BJ (cell line): ENCODE data around the gene MOV10L1. TPM values are rescaled to one million over a fixed set of nuclear protein-coding genes. Genes with fewer than 3 reads are reported as not detected.
A peak's percentile ranks its signal among the peaks of the same experiment; 100 is the strongest.

Experiments
- CTCF ChIA-PET: fragments of 350-600 bp; formaldehyde crosslinking; extraction: SDS; loops from one replicate; lab custom pipeline; 2021; ENCODE audit warnings: antibody characterized with exemption, inconsistent platforms; lab: Yijun Ruan, JAX
- POLR2A ChIA-PET: fragments of 300-600 bp; sonication (Branson Sonifier 250); formaldehyde crosslinking; extraction: SDS; loops from one replicate; lab custom pipeline; 2021; ENCODE audit warnings: antibody characterized with exemption; lab: Charles Lee
- DNase-seq: peaks from one replicate; pipeline ENCODE4 v3.0.0-alpha.2; 2011; ENCODE audit warnings: low read depth
- H3K27me3 ChIP-seq: 2 replicates; pipeline ENCODE4 v1.6.0; 2011; ENCODE audit warnings: low read length; ENCODE audit not compliant: control insufficient read depth, insufficient read depth
- H3K36me3 ChIP-seq: 2 replicates; pipeline ENCODE4 v1.5.1; 2011; ENCODE audit warnings: low read length; ENCODE audit not compliant: control insufficient read depth, insufficient read depth
- H3K4me3 ChIP-seq: 2 replicates; pipeline ENCODE4 v1.5.1; 2011; ENCODE audit warnings: low read depth, mild to moderate bottlenecking, control low read depth, low read length
- CTCF ChIP-seq: IDR thresholded peaks from 2 replicates; pipeline ENCODE4 v1.5.1; 2011; ENCODE audit warnings: low read depth, mild to moderate bottlenecking, control low read depth, inconsistent platforms, low read length, moderate library complexity; ENCODE audit not compliant: insufficient read depth
- polyA plus RNA-seq: library from polyadenylated mRNA; depleted of rRNA; stranded (reverse); fragments of >200 nt; gene quantifications from 2 replicates; pipeline ENCODE4 v1.2.3, GENCODE V29; 2011

The MOV10L1 gene
- polyA plus RNA-seq, 1 experiment, result 6.6 TPM

- H3K36me3 ChIP-seq, result no peaks in the 10 kb centered on the region
- CTCF ChIA-PET, result interaction anchor here (0.6 kb wide), 1 partner anchor 113 kb away, joined by 3 read pairs; no protein-coding TSS in a partner anchor
- POLR2A ChIA-PET, result no interaction called here
- H3K4me3 ChIP-seq, result no peak overlapping the region
- TF ChIP-seq CTCF, result no peak
- DNase-seq, result no peak
- H3K27me3 ChIP-seq, result no peaks in the 10 kb centered on the region
Measured at GRCh38 chr22:50107529-50107928, 17.7 kb downstream of the MOV10L1 start.

GRCh38 chr22:50111056-50111455, 21.2 kb downstream of the MOV10L1 start:
- Histone ChIP-seq H3K27me3 (no peaks in the 10 kb centered on the region), H3K4me3 (no peak overlapping the region), H3K36me3 (no peaks in the 10 kb centered on the region; the same call in 1 of the 2 replicates)
- POLR2A ChIA-PET, result no interaction called here
- CTCF ChIA-PET, result interaction anchor here (0.6 kb wide), 1 partner anchor 17 kb away, joined by 3 read pairs; no protein-coding TSS in a partner anchor
- DNase-seq, result no peak
- no peak for TF ChIP-seq CTCF

- CTCF ChIA-PET, result no interaction called here
- POLR2A ChIA-PET, result no interaction called here
- TF ChIP-seq CTCF, result no peak
Measured at GRCh38 chr22:50112151-50113118, 22.6 kb downstream of the MOV10L1 start.

GRCh38 chr22:50114221-50115021, 24.6 kb downstream of the MOV10L1 start:
- ChIA-PET CTCF (interaction anchor here (1.1 kb wide), 1 partner anchor 9 kb away, joined by 3 read pairs; no protein-coding TSS in a partner anchor), POLR2A (interaction anchor here (0.6 kb wide), 2 partner anchors 43 to 260 kb away, joined by 3 read pairs; no protein-coding TSS in a partner anchor)
- H3K36me3 ChIP-seq, result no peaks in the 10 kb centered on the region; the same call in 1 of the 2 replicates
- H3K27me3 ChIP-seq, result no peaks in the 10 kb centered on the region
- peak; percentile 55 for DNase-seq
- H3K4me3 ChIP-seq, result peak overlapping the region; percentile 49
- no peak for TF ChIP-seq CTCF

More at GRCh38 chr22:50112151-50113118, 22.6 kb downstream of the MOV10L1 start:
- Histone ChIP-seq H3K27me3 (no peaks in the 10 kb centered on the region), H3K4me3 (no peak overlapping the region), H3K36me3 (no peaks in the 10 kb centered on the region; the same call in 1 of the 2 replicates)
- no peak for DNase-seq

- Histone ChIP-seq H3K4me3 (peak overlapping the region; percentile 12; the same call in 1 of the 2 replicates), H3K36me3 (no peaks in the 10 kb centered on the region; the same call in 1 of the 2 replicates), H3K27me3 (no peaks in the 10 kb centered on the region)
- ChIA-PET CTCF (interaction anchor here (1.0 kb wide), 2 partner anchors 49 to 85 kb away, joined by 3 read pairs; no protein-coding TSS in a partner anchor), POLR2A (no interaction called here)
- no peak for TF ChIP-seq CTCF
- peak; percentile 85 for DNase-seq
Measured at GRCh38 chr22:50115693-50116092, 25.9 kb downstream of the MOV10L1 start.
